Measurements from ENCODE around the gene CNTNAP2. TPM values are rescaled to one million over a fixed set of nuclear protein-coding genes. Genes with fewer than 3 reads are reported as not detected.

The CNTNAP2 gene
- total and polyA plus RNA-seq, 2 of the 8 experiments (the other 6 are each of a cell fraction or from before 2014, with no cell fraction given) = 27.9 to 71.0 TPM

GRCh38 chr7:146861701-146862100, 745.1 kb downstream of the CNTNAP2 start (continued):
- TF ChIP-seq SRF (IDR thresholded peaks at IDR 0.05; ENCODE audit: low read depth, low read length) (no peak), PHF8 (conservative IDR thresholded peaks at IDR 0.05; ENCODE audit: low read depth, low read length) (no peak), POLR2A (IDR thresholded peaks at IDR 0.05; ENCODE audit: control extremely low read depth in 1 of 2, low read depth in 2 of 2, low read length in 2 of 2) (no peak), CHD1 (IDR thresholded peaks at IDR 0.05; ENCODE audit: low read depth, low read length) (no peak), SP2 (IDR thresholded peaks at IDR 0.05; ENCODE audit: low read length) (no peak), EZH2 (IDR thresholded peaks at IDR 0.05; ENCODE audit: low read depth, low read length, severe bottlenecking) (no peak), GTF2F1 (IDR thresholded peaks at IDR 0.05; ENCODE audit: borderline replicate concordance, low read depth, low read length) (no peak), RXRA (IDR thresholded peaks at IDR 0.05; ENCODE audit: insufficient read depth, low read depth, low read length) (no peak), YY1 (IDR thresholded peaks at IDR 0.05; ENCODE audit: low read depth, low read length) (no peak), TAF1 (IDR thresholded peaks at IDR 0.05; ENCODE audit: low read depth, low read length) (no peak)
